Activated CD8-positive, alpha-beta memory T cell treated with anti-CD3 and anti-CD28 coated beads, Interleukin-2, amount 50 U/mL, for 1 hour (primary cell): ENCODE measurements around the gene JAML.
A peak's percentile ranks its signal among the peaks of the same experiment; 100 is the strongest.

Source experiments
- DNase-seq: peaks from one replicate; pipeline ENCODE4 v3.0.0-alpha.2; 2020; ENCODE audit errors: extremely low read depth

Gene JAML, protein sequence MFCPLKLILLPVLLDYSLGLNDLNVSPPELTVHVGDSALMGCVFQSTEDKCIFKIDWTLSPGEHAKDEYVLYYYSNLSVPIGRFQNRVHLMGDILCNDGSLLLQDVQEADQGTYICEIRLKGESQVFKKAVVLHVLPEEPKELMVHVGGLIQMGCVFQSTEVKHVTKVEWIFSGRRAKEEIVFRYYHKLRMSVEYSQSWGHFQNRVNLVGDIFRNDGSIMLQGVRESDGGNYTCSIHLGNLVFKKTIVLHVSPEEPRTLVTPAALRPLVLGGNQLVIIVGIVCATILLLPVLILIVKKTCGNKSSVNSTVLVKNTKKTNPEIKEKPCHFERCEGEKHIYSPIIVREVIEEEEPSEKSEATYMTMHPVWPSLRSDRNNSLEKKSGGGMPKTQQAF

DNA sequence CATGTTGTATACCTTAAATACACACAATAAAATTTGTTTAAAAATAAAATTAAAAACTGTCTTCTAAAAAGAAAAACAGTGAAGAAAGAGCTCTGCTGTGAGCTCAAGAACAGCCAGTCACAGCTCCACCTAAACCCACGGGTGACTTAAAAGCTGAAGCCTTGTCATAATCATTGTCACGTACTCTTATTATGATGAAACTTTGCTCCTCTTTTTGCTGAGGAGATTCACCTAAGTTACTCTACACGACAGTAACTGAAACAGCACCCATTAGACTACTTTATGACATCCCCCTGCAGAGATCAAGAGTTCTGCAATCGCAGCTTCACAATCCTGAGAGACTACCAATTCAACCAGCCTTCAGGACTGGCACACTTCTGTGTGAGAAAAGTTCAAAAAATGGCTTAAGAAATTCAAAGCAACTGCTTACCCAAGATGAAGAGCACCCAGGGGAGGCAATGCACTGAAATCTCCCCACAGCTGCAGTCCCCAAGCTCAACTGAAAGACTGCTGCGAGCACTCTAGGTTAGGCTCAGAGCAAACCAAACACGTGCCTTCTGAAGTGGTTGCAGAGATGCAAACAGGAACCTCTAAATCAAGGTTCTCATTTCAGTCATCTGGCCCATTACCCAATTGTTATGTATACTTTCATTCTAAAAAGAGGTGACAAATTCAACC is at the start of gene JAML:
TSS of gene JAML (minus strand) at position 501 of the 678 bp plus-strand sequence. CDS start 10,145 bp downstream, outside the sequence.
- DNase-seq: peak; percentile 62

DNA sequence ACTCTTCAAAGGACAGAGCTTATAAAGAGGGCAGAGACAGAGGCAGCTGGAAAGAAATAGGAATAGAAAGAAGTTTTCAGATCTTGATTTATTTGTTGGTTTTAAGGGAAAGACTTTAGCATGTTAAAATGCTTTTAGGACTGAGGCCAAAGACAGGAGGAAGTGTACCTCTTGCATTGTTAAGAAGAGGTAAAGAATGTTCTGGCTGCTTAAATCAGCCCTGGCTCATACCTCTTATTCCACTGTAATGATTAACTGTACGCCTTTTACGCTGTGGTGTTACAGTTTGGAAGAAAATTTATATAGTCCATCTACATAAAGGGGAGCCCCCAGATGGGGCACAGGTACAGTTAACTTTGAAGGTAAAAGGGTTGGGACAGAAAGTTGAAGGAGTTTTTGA is 49.4 kb upstream of the JAML start:
- DNase-seq: no peak

DNA sequence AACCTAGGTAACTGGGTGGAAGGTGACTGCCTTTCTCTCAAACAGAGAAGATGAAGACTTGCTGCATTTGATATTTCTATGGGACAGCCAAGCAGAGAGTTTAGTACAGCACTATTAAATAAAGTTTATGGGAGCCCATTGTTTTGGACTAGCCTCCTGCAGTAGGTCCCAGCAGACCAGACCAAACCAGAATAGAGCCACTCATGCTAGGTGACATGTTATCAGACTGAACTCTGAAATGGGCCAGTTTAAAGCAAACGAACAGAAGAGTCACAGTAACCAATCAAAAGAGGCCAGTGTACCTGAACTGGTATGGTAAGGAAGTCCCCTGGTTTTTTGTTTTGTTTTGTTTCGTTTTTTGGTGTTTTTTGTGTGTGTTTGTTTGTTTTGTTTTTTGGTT is 47.2 kb upstream of the JAML start:
- DNase-seq: no peak

DNA sequence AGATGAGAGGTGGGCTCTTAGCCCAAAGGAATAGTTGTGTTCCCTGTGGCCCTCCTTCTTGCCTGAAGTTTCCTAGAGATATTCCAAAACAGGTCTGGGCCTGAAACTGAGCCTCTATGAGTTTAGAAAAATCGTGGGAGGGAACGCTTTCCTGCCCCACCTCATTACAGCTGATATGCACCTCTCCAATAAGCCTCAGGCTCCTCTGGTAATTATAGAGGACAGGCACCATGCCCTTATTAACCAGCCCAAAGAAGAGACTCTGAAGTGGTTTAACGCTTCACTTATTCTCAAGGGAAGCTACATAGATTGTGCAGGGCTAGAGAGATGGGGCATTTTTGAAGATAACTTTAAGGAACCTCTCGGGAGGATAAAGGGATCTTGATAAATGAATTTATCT is 42.7 kb upstream of the JAML start:
- no peak for DNase-seq

DNA sequence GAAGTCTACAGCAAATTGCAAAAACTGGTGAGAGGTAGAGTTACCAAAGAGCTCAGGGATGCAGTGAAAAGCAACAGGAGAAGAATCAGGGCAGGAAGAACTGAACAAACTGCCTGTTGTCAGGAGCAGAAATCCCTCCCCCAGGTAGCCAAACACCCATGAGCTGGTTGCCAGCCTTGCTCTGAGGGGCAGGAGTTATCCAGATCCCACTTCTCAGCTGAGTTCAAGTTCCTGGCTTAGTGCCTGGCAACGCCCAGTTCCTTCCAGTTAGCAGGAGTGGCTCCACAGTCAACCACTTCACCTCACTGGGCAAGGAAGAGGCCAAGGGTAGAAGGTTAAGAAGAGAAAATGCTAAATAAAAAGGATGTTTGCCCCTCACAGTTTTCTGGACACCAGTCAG is 41.1 kb upstream of the JAML start:
- no peak for DNase-seq

DNA sequence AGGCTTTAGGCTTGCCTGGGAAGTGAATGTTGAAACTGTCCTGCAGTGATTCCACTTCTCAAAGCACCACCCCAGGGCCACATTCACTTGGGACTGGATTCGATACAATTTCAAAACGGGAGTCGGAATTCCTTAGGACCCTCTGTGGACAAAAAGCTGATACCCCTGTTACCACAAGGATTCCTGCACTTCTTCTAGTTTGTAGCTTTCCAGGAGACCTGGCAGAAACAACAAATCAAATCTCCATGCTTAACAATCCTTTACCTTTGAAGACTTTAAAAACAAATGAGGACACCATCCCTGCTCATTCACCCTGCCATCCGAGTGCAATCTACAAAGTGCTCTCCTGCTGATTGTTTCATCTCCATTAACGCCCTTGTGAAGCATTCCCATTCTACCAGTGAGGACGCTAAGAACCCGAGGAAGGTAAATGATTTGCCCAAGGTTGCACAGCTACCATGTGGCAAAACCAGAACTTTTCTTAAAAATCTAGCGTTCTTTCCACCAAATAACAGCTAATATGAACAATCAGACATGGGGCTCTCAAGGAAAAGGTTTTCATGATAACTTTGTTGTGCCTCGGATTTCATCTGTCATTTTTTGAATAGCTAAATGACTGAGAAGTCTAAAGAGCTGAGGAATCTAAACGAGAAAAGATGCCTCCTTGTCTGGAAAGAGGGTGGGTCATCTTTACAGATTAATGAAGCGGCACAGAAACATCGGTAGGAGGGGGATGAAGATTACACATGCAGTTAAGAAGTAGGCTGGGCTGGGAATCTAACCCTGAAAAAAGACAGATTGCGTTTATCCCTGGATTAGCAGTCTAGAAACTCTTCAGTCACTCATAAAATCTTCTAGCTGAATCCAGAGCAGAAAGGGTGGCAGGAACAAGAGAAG is 40.0 kb upstream of the JAML start:
- DNase-seq: no peak

DNA sequence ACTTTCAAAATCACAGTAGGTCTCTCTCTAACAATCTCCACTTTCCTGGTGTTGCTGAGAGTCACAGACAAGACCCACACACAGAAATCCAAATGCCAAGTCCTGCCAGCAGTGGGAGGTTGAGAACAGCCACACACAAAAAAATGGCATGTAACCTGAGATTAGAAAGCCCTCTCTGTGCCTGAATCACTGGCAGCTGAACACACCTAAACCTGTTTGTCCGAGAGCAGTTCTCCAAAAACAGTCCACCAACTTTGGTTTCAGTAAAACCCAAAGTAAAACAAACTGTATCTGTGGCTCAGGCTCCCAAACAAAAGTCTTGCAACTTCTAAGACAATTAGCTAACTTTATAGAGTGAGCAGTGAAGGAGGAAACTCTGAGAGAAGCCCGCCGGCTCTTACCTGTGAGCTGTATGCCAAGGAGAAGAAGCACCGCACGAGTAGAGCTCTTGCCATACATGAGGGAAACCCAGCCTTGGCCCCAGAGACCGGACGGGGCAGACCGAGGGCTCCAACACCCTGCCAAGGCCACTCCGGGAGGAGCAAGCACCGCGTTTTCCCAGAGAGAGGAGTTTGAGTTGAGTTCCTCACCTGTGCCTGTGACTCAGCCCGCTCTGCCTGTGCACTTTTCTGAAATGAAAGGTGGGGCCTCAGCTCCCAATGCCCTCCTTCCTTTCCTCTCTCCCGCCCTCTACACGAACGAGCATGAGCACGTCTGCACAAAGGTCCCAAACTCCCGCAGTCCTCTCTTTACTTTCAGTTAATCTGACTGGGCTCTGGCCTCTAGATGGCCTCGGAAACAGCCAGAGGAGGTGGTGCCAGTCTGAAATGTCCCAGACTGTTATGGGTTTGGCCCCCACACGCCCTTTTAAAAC is 39.1 kb upstream of the JAML start, which contains the start of gene MPZL2:
TSS of gene MPZL2 (minus strand) at position 603 of the 874 bp plus-strand sequence. CDS start at position 459, 144 bp downstream.
- DNase-seq: no peak

DNA sequence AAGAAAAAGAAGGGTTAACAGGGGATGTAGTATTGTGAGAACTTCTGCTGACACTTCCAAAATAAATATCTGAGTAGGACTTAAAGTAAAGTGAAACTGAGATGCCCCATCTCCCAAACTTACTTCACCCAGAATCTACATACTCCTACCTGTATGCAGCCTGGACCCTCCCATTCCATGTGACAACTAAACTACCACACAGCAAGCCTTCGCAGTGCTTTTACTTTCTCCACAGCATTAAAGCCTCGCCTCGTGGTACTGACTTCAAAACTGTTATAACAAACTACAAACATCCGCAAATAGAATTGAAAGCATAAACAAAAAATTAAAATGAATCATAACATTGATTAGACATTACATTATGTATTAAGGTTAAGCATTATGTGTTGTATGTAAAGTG is 38.3 kb upstream of the JAML start:
- DNase-seq: no peak

DNA sequence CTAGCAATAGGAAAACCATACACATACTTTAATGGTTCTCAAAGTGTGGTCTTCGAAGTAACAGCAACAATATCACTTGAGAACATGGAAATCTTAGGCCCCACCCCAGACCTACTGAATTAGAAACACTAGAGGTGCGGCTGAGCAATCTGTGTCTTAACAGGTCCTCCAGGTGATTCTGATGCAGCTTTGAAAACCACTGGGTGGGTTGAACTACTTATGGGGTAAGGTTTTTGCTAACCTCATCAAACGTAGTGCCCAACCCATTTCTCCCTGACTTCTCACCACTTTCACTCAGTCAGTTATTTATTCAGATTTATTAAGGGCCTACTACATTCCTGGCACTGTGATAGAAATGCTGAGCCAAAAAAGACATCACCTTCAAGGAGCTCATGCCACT is 35.5 kb upstream of the JAML start:
- DNase-seq: no peak

DNA sequence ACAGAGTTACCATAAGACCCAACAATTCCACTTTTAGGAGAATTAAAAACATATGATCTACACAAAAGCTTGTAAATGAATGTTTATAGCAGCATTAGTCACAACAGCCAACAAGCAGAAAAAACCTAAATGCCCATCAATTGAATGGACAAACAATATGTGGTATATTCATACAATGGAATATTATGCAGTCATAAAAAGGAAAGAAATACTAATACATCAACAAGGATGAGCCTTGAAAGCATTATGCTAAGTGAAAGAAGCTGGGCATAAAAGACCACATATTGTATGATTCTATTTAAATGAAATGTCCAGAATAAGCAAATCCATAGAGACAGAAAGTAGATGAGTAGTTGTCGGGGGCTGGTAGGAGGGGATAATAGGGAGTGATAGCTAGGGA is 34.3 kb upstream of the JAML start:
- DNase-seq: no peak

DNA sequence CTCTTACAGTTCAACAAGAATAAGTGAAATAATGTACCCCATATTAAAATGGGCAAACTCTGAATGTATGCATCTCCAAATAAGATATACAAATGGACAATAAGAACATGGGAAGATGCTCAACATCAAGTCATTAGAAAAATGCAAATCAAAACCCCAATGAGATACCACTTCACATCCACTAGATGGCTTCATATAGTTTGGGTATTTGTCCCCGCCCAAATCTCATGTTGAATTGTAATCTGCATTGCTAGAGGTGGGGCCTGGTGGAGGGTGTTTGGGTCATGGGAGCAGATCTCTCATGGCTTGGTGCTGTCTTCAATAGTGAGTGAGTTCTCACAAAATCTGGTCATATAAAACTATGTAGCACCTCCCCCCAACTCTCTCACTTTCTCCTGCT is 33.6 kb upstream of the JAML start:
- DNase-seq: no peak

DNA sequence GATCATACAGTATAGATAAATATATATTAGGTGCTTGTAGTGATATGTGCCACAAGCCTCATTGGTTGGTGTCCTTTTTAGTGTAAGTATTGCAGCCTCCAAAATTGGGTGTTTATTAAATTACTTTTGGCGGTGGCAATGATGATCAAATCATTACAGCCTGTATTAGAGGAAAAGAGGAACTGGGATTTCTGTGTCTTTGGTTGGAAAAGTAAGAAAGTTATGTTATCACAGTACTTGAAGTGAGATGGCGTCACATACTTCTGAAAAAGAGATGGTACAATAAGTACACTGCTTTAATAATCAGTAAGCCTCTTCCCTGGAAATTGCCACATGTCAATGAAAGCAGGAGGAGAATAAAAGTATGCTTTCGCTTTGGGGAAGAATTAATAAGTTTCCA is 27.9 kb upstream of the JAML start:
- DNase-seq: no peak

DNA sequence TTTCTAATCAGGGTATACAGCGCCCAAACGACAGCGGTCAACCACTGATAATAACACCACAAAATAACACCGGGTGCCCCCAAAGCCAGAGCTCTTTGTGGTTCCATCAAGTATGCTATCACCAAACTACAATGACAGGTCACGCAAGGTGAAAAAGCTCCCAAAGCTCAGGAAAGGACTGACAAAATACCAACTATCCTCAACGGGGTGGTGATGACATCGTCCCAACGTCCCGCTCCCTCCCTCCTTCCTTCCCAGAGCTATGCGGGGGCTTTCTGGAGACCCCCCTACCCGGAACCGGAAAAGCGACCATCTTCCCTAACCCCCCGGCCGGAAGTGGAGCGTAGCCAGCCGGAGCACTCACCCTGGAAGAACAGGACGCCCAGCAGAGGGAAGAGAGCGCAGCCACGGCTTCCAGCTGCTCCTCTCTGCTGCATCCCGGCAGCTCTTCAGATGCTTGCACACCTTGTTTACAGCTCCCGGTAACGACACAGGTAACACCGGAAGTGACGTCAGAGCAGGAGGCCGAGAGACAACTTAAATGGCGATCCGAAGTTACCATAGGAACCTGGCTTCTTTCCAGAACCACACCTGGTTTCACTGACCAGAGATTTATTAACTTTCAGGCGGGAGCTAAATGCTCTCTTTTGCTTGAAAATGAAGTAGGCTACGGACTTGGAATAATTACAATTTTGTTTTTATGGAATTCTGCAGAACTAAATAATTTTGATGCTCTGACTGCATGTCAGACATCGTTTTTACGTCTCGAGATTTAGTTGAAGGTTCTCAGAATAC is 27.2 kb upstream of the JAML start, which contains the start of gene MPZL3:
TSS of gene MPZL3 (minus strand) at position 508 of the 795 bp plus-strand sequence. CDS start at position 437, 71 bp downstream.
- peak; percentile 94 for DNase-seq

DNA sequence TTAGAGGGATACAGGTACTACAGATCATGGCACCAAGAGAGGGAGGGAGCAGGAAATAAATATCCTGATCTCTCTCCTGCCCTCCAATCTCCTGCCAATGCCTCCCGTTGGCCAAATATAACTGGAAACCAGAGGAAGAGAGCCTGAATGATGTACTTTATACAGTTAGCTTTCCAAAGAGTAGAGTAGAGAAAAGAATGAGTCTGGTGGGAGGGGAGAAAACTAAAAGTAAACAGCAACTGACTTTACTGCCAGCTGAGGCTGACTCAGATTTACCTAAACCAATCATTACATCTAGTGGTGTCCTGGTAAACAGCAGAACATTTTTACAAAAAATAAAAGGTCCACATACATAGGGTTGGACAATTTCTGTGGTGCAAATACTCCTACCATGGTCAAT is 22.2 kb upstream of the JAML start:
- DNase-seq: no peak

DNA sequence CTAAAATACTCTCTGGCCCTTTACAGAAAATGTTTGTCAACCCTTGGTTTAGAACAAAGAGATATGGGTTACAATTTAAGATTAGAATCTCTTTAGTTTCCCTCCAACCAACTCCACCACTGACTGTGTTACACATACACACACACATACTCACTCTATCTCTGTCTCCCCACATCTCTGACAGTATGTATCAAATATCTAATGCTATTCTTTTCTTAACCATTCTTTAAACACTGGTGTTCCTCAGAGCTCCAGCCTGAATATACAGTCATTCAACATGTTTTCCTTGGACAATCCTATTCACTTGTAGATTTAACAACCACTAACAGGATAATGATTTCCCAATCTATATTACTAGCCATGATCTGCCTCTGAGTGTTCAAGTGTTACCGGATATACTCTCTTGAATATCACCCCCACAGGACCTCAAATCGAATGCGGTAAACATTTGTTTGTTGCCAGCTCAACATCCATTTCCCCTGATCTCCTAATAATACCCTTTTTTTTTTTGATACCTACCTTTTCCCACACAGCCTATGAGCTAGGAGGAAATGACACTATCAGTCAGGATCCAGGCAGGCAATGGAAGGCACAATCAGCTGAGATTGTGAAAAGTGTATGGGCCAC is 21.2 kb upstream of the JAML start:
- no peak for DNase-seq

DNA sequence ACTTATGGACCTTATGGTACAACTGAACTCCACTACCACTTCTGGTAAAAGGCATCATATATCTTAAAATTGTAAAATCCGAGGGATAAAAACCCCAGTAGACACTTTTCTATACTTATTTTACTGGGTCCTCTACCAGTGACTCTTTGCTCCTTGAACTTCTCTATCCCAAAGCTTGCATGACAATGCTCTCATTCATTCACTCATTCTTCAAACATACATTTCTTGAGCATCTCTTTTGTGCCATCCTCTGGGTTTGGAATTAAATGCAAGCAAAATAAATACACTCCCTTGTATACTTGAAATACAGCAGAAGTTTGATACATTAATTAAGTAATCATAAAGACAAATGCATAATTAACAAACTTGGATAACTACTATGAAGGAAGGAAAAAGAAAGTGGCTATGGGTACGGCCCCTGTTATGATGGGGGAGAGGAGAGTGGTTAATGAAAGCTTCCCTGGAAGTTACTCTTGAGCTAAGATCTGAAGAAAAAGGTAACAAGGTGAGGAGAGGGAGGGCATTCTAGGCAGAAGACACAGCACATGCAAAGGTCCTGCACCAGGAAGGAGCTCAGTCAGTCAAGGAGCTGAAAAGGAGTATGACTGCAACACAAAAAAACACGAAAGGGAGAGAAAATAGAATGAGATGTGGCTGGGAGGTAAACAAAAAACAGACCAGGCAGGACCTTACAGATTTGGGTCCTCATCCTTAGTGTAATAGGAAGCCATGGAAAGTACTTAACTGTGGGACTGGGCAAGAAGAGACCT is 19.4 kb upstream of the JAML start:
- DNase-seq: no peak

DNA sequence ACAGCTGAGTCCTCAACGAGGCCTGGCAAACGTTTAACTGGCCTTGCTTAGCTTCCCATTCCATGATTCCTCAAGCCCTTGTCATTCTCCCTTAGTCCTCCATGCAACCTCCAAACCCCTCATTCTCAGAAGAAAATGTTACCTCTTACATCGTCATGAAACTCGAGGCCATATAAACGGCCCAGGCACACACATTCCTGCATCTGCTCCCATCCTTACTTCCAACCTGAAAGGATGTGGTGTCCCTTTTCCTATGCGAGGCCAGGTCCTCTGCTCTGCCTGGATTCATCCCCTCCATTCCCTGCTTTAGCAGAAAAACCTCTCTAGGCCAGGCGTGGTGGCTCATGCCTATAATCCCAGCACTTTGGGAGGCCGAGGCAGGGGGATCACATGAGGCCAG is 18.4 kb upstream of the JAML start:
- DNase-seq: no peak

DNA sequence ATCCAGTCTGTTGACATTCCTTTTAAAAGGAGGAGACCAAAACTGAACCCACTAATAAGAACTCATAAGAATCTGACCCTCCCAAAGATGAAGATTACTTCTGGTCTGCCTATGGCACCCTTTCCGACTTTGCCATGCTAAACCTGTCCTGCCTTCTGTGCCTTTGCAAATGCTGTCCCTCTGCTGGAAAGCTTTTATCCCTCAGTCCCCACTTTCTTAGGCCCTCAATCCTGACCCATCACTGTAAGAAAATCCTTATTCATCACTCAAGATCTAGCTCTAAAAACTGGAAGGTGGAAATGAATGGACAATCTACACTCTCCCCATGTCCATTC is 16.9 kb upstream of the JAML start:
- no peak for DNase-seq
